HG03045 (cell line): ENCODE results near the gene LDLRAD4.
"Not testable (repeated sequence)": the region's sequence is repeated elsewhere in the genome, so short reads cannot be mapped to it uniquely, and the experiment has no call there.

Experiments
- ATAC-seq: cut with Tn5 transposase; IDR thresholded peaks from one replicate; pipeline ENCODE4 v1.9.1; 2021; ENCODE audit warnings: mild to moderate bottlenecking, moderate library complexity; ENCODE audit not compliant: unreplicated experiment

The LDLRAD4 gene

GRCh38 chr18:13603304-13604019 is 384.9 kb downstream of the LDLRAD4 start:
- no peak for ATAC-seq

GRCh38 chr18:13604786-13605185 is 386.2 kb downstream of the LDLRAD4 start:
- ATAC-seq = no peak

- ATAC-seq = no peak
Measured at GRCh38 chr18:13605477-13605876, 386.9 kb downstream of the LDLRAD4 start.

GRCh38 chr18:13605901-13606300 is 387.3 kb downstream of the LDLRAD4 start:
- no peak for ATAC-seq

- ATAC-seq = no peak
Measured at GRCh38 chr18:13606604-13607254, 388.2 kb downstream of the LDLRAD4 start.

- ATAC-seq = not testable (repeated sequence)
Measured at GRCh38 chr18:13608024-13608562, 389.5 kb downstream of the LDLRAD4 start.

GRCh38 chr18:13608791-13609532 is 390.4 kb downstream of the LDLRAD4 start:
- no peak for ATAC-seq

GRCh38 chr18:13610555-13611141 is 392.1 kb downstream of the LDLRAD4 start:
- no peak for ATAC-seq

GRCh38 chr18:13611142-13611600 is 392.6 kb downstream of the LDLRAD4 start:
- peak; percentile 35 for ATAC-seq

- ATAC-seq = peak; percentile 4
Measured at GRCh38 chr18:13611601-13612195, 393.1 kb downstream of the LDLRAD4 start.

- ATAC-seq = peak; percentile 63
Measured at GRCh38 chr18:13612196-13612997, 393.8 kb downstream of the LDLRAD4 start.

- no peak for ATAC-seq
Measured at GRCh38 chr18:13613099-13613498, 394.5 kb downstream of the LDLRAD4 start.

GRCh38 chr18:13613591-13614501 is 395.3 kb downstream of the LDLRAD4 start:
- no peak for ATAC-seq

GRCh38 chr18:13614641-13615288 is 396.2 kb downstream of the LDLRAD4 start:
- no peak for ATAC-seq

- no peak for ATAC-seq
Measured at GRCh38 chr18:13615432-13615861, 396.9 kb downstream of the LDLRAD4 start.

- no peak for ATAC-seq
Measured at GRCh38 chr18:13616041-13616440, 397.5 kb downstream of the LDLRAD4 start.

GRCh38 chr18:13616525-13617035 is 398.0 kb downstream of the LDLRAD4 start:
- no peak for ATAC-seq
